ENCODE data around the gene EFEMP1.

EFEMP1 gene

GRCh38 chr2:55891671-55892094, 31.9 kb downstream of the EFEMP1 start:
- H3K4me3 ChIP-seq (ENCODE audit: low read depth, low read length) = no peak overlapping the region
- no peak for DNase-seq (ENCODE audit: low read depth)
- TF ChIP-seq CTCF (IDR thresholded peaks at IDR 0.05; ENCODE audit: low read depth, low read length, missing control alignments) = no peak

- no peak for DNase-seq (ENCODE audit: low read depth)
- H3K4me3 ChIP-seq (ENCODE audit: low read depth, low read length) = no peak overlapping the region
Measured at GRCh38 chr2:55888936-55889335, 34.6 kb downstream of the EFEMP1 start.

GRCh38 chr2:55887901-55888624, 35.5 kb downstream of the EFEMP1 start:
- no peak for TF ChIP-seq CTCF (IDR thresholded peaks at IDR 0.05; ENCODE audit: low read depth, low read length, missing control alignments)

More at GRCh38 chr2:55888936-55889335, 34.6 kb downstream of the EFEMP1 start:
- no peak for TF ChIP-seq CTCF (IDR thresholded peaks at IDR 0.05; ENCODE audit: low read depth, low read length, missing control alignments)

GRCh38 chr2:55887351-55887750, 36.2 kb downstream of the EFEMP1 start:
- no peak overlapping the region for H3K4me3 ChIP-seq (ENCODE audit: low read depth, low read length)
- DNase-seq (ENCODE audit: low read depth) = no peak
- no peak for TF ChIP-seq CTCF (IDR thresholded peaks at IDR 0.05; ENCODE audit: low read depth, low read length, missing control alignments)

More at GRCh38 chr2:55887901-55888624, 35.5 kb downstream of the EFEMP1 start:
- H3K4me3 ChIP-seq (ENCODE audit: low read depth, low read length) = no peak overlapping the region
- DNase-seq (ENCODE audit: low read depth) = no peak

GRCh38 chr2:55885944-55886281, 37.7 kb downstream of the EFEMP1 start:
- TF ChIP-seq CTCF (IDR thresholded peaks at IDR 0.05; ENCODE audit: low read depth, low read length, missing control alignments) = no peak

GRCh38 chr2:55885127-55885943, 38.2 kb downstream of the EFEMP1 start:
- DNase-seq (ENCODE audit: low read depth) = no peak
- no peak for TF ChIP-seq CTCF (IDR thresholded peaks at IDR 0.05; ENCODE audit: low read depth, low read length, missing control alignments)
- H3K4me3 ChIP-seq (ENCODE audit: low read depth, low read length) = no peak overlapping the region

More at GRCh38 chr2:55885944-55886281, 37.7 kb downstream of the EFEMP1 start:
- no peak for DNase-seq (ENCODE audit: low read depth)
- H3K4me3 ChIP-seq (ENCODE audit: low read depth, low read length) = no peak overlapping the region
